Hepatocyte (in vitro differentiated cells): Measurements from ENCODE around the gene TSPAN10. TPM values are rescaled to one million over a fixed set of nuclear protein-coding genes. Genes with fewer than 3 reads are reported as not detected.

Source experiments
- DNase-seq: peaks from one replicate; pipeline ENCODE4 v3.0.0-alpha.2; 2016; ENCODE audit warnings: low spot score
- H2AFZ ChIP-seq: fragments of 200-600 bp; sonication (generic); 2 replicates; pipeline ENCODE4 v1.6.0; 2016; ENCODE audit warnings: antibody characterized with exemption, mild to moderate bottlenecking
- H3K27ac ChIP-seq: fragments of 200-600 bp; sonication (generic); 2 replicates; pipeline ENCODE4 v1.5.1; 2016; ENCODE audit warnings: mild to moderate bottlenecking
- H3K27me3 ChIP-seq: fragments of 200-600 bp; sonication (generic); 2 replicates; pipeline ENCODE4 v1.6.1; 2016
- H3K36me3 ChIP-seq: fragments of 200-600 bp; sonication (generic); replicated peaks from 2 replicates; pipeline ENCODE4 v1.5.1; 2016; ENCODE audit warnings: low read depth; ENCODE audit not compliant: insufficient read depth
- H3K4me1 ChIP-seq: fragments of 200-600 bp; sonication (generic); 2 replicates; pipeline ENCODE4 v1.5.1; 2016; ENCODE audit warnings: mild to moderate bottlenecking, moderate library complexity; ENCODE audit not compliant: insufficient read depth
- H3K4me2 ChIP-seq: fragments of 200-600 bp; sonication (generic); 2 replicates; pipeline ENCODE4 v1.6.0; 2016
- H3K4me3 ChIP-seq: fragments of 200-600 bp; sonication (generic); 2 replicates; pipeline ENCODE4 v1.5.1; 2016; ENCODE audit warnings: mild to moderate bottlenecking
- H3K79me2 ChIP-seq: fragments of 200-600 bp; sonication (generic); 2 replicates; pipeline ENCODE4 v1.6.0; 2017; ENCODE audit warnings: mild to moderate bottlenecking
- H3K9me2 ChIP-seq: fragments of 200-600 bp; sonication (generic); replicated peaks from 2 replicates; pipeline ENCODE4 v1.6.0; 2017; ENCODE audit warnings: mild to moderate bottlenecking; ENCODE audit not compliant: insufficient read depth
- H3K9me3 ChIP-seq: fragments of 200-600 bp; sonication (generic); 2 replicates; pipeline ENCODE4 v1.5.1; 2016; ENCODE audit warnings: low read depth, mild to moderate bottlenecking
- H4K20me1 ChIP-seq: fragments of 200-600 bp; sonication (generic); 2 replicates; pipeline ENCODE4 v1.6.0; 2016; ENCODE audit warnings: mild to moderate bottlenecking; ENCODE audit not compliant: insufficient read depth, poor library complexity, severe bottlenecking
- CTCF ChIP-seq: fragments of 200-600 bp; sonication (generic); IDR thresholded peaks from 2 replicates; pipeline ENCODE4 v1.5.1; 2016; ENCODE audit warnings: antibody characterized with exemption, mild to moderate bottlenecking; ENCODE audit not compliant: poor library complexity
- EZH2 ChIP-seq: fragments of 200-600 bp; sonication (generic); IDR thresholded peaks from 2 replicates; pipeline ENCODE4 v1.6.1; 2016; ENCODE audit warnings: antibody characterized with exemption, mild to moderate bottlenecking, borderline replicate concordance
- EZH2phosphoT487 ChIP-seq: fragments of 200-600 bp; sonication (generic); IDR thresholded peaks from one replicate; pipeline ENCODE4 v1.6.1; 2018; ENCODE audit warnings: antibody characterized with exemption, mild to moderate bottlenecking, low read depth, moderate library complexity; ENCODE audit not compliant: unreplicated experiment, severe bottlenecking
- WGBS: methylation state at CpG from one replicate; pipeline ENCODE4 v1.1.6; 2016; ENCODE audit warnings: low lambda C conversion rate; ENCODE audit errors: missing lambda C conversion rate; 5-methylcytosine and 5-hydroxymethylcytosine counted together
- polyA plus RNA-seq: library from polyadenylated mRNA; unstranded; fragments of >200 nt; fragmentation: Nextera tagmentation; extraction: Ambion mirVana; gene quantifications from 2 replicates; pipeline ENCODE4 v1.2.1, GENCODE V29; 2016
- total RNA-seq: library from RNA; depleted of rRNA; stranded (reverse); fragments of >200 nt; gene quantifications from 2 replicates; pipeline ENCODE4 v1.2.3, GENCODE V29; 2014

Gene TSPAN10
- total and polyA plus RNA-seq, 2 experiments from 2014 or later, result 1.4 to 15.2 TPM

- H3K4me1 ChIP-seq, result no peaks in the 10 kb centered on the region
- DNase-seq, result no peak
- H2AFZ ChIP-seq, result no peak overlapping the region
- 52% methylated on average over 25 of the region's 27 CpGs for WGBS
- no peak for TF ChIP-seq EZH2phosphoT487
- TF ChIP-seq CTCF, result no peak
- TF ChIP-seq EZH2, result no peak
- H3K79me2 ChIP-seq, result no peaks in the 10 kb centered on the region
- peaks cover 4% of the 10 kb centered on the region for H3K27me3 ChIP-seq
- H3K27ac ChIP-seq, result no peak overlapping the region
- no peak overlapping the region for H3K4me3 ChIP-seq
- no peaks in the 10 kb centered on the region for H3K9me2 ChIP-seq
- no peaks in the 10 kb centered on the region for H3K36me3 ChIP-seq
- no peaks in the 10 kb centered on the region for H4K20me1 ChIP-seq
- peak overlapping the region; percentile 66 for H3K4me2 ChIP-seq
- no peaks in the 10 kb centered on the region for H3K9me3 ChIP-seq
Measured at GRCh38 chr17:81652906-81653771, 16.1 kb downstream of the TSPAN10 start.

- Histone ChIP-seq H3K4me1 (no peaks in the 10 kb centered on the region), H3K9me2 (no peaks in the 10 kb centered on the region), H3K36me3 (no peaks in the 10 kb centered on the region), H3K9me3 (no peaks in the 10 kb centered on the region), H3K27ac (no peak overlapping the region), H3K27me3 (no peaks in the 10 kb centered on the region), H3K4me2 (no peak overlapping the region), H4K20me1 (no peaks in the 10 kb centered on the region), H3K4me3 (no peak overlapping the region), H3K79me2 (no peaks in the 10 kb centered on the region), H2AFZ (no peak overlapping the region)
- WGBS, result 88% methylated on average over 18 of the region's 18 CpGs
- TF ChIP-seq EZH2, result no peak
- no peak for TF ChIP-seq CTCF
- no peak for TF ChIP-seq EZH2phosphoT487
- DNase-seq, result no peak
Measured at GRCh38 chr17:81655378-81656117, 18.6 kb downstream of the TSPAN10 start.

GRCh38 chr17:81656118-81656743, 19.2 kb downstream of the TSPAN10 start, which contains the start of gene PDE6G:
Gene PDE6G, minus strand, starts transcription at chr17:81656542. Its CDS starts 3,237 bp downstream, at chr17:81653305.
- WGBS, result 88% methylated on average over 15 of the region's 15 CpGs
- Histone ChIP-seq H3K9me2 (no peaks in the 10 kb centered on the region), H3K36me3 (no peaks in the 10 kb centered on the region), H3K9me3 (no peaks in the 10 kb centered on the region), H3K79me2 (no peaks in the 10 kb centered on the region), H3K4me1 (no peaks in the 10 kb centered on the region), H3K27me3 (no peaks in the 10 kb centered on the region), H3K4me3 (no peak within 1 kb of the TSS), H2AFZ (no peak within 1 kb of the TSS), H3K4me2 (no peak within 1 kb of the TSS), H3K27ac (no peak within 1 kb of the TSS), H4K20me1 (no peaks in the 10 kb centered on the region)
- DNase-seq, result no peak
- no peak for TF ChIP-seq EZH2phosphoT487
- TF ChIP-seq CTCF, result no peak
- TF ChIP-seq EZH2, result no peak
